Thymus (tissue), 11 donors: ENCODE data around the gene ZFYVE28. TPM values are rescaled to one million over a fixed set of nuclear protein-coding genes. Genes with fewer than 3 reads are reported as not detected.

Source experiments
- DNase-seq, 9 donors: peaks; one replicate each; pipeline ENCODE4 v3.0.0-alpha.2; 2013; ENCODE audit warnings: low spot score in 9 of 9, low read depth in 6 of 9, missing footprints in 1 of 9
- H3K27ac ChIP-seq, 2 donors: one replicate each; pipeline ENCODE4 v1.5.1; 2013; ENCODE audit warnings: control low read depth in 1 of 2, low read depth in 1 of 2, low read length in 1 of 2, mild to moderate bottlenecking in 1 of 2, moderate library complexity in 1 of 2
- H3K27me3 ChIP-seq, 2 donors: one replicate each; pipeline ENCODE4 v1.5.1; 2013; ENCODE audit warnings: low read length in 1 of 2; ENCODE audit not compliant: control insufficient read depth in 2 of 2, insufficient read depth in 1 of 2
- H3K36me3 ChIP-seq, 2 donors: one replicate each; pipeline ENCODE4 v1.5.1; 2013; ENCODE audit warnings: low read length in 1 of 2, mild to moderate bottlenecking in 1 of 2, moderate library complexity in 1 of 2; ENCODE audit not compliant: control insufficient read depth in 2 of 2, insufficient read depth in 2 of 2
- H3K4me1 ChIP-seq, 2 donors: one replicate each; pipeline ENCODE4 v1.5.1; 2013; ENCODE audit warnings: low read length in 2 of 2; ENCODE audit not compliant: control insufficient read depth in 2 of 2, insufficient read depth in 2 of 2
- H3K4me3 ChIP-seq, 2 donors: one replicate each; pipeline ENCODE4 v1.5.1; 2013; ENCODE audit warnings: low read length in 2 of 2, control low read depth in 1 of 2, mild to moderate bottlenecking in 1 of 2
- H3K9me3 ChIP-seq, 2 donors: one replicate each; pipeline ENCODE4 v1.5.1; 2013; ENCODE audit warnings: low read length in 1 of 2, mild to moderate bottlenecking in 1 of 2; ENCODE audit not compliant: control insufficient read depth in 2 of 2, insufficient read depth in 1 of 2
- whole genome bisulfite sequencing: extraction: QIAGEN DNeasy Blood & Tissue Kit; methylation state at CpG from one replicate; pipeline ENCODE4 v1.1.7; 2013; 5-methylcytosine and 5-hydroxymethylcytosine counted together
- polyA plus RNA-seq: library from polyadenylated mRNA; stranded (reverse); fragments of 200-250 nt; gene quantifications from one replicate; pipeline ENCODE4 v1.2.3, GENCODE V29; 2013
- total RNA-seq: library from RNA; stranded (reverse); fragments of 120-200 nt; gene quantifications from one replicate; pipeline ENCODE4 v1.2.4, GENCODE V29; 2013
- donor health status: healthy.

Gene ZFYVE28
- total and polyA plus RNA-seq, 2 donors, result 2.8 to 7.8 TPM

- H3K4me3 ChIP-seq, result no peak overlapping the region
- no peak overlapping the region for H3K27ac ChIP-seq
- H3K4me1 ChIP-seq, result no peaks in the 10 kb centered on the region
- H3K36me3 ChIP-seq, result peaks cover 80 to 92% of the 10 kb centered on the region in 2 donors
- H3K9me3 ChIP-seq, result peaks cover 0 to 3% of the 10 kb centered on the region in 2 donors
- DNase-seq, result no peak
- 97% methylated on average over 16 of the region's 16 CpGs for WGBS
- H3K27me3 ChIP-seq, result no peaks in the 10 kb centered on the region
Measured at GRCh38 chr4:2251795-2252529, 166.5 kb downstream of the ZFYVE28 start.

GRCh38 chr4:2251073-2251794, 167.2 kb downstream of the ZFYVE28 start:
- no peak for DNase-seq
- Histone ChIP-seq H3K4me1 (no peaks in the 10 kb centered on the region), H3K9me3 (peaks cover 0 to 4% of the 10 kb centered on the region in 2 donors), H3K4me3 (no peak overlapping the region), H3K27me3 (no peaks in the 10 kb centered on the region), H3K36me3 (peaks cover 73 to 89% of the 10 kb centered on the region in 2 donors), H3K27ac (no peak overlapping the region)
- WGBS, result 98% methylated on average over 25 of the region's 25 CpGs

- no peak for DNase-seq
- Histone ChIP-seq H3K27ac (no peak overlapping the region), H3K4me1 (no peaks in the 10 kb centered on the region)
Measured at GRCh38 chr4:2250357-2251072, 167.9 kb downstream of the ZFYVE28 start.

GRCh38 chr4:2249526-2250356, 168.7 kb downstream of the ZFYVE28 start:
- no peaks in the 10 kb centered on the region for H3K4me1 ChIP-seq
- WGBS, result 96% methylated on average over 26 of the region's 26 CpGs
- DNase-seq, result no peak
- peaks cover 0 to 6% of the 10 kb centered on the region in 2 donors for H3K9me3 ChIP-seq
- H3K27me3 ChIP-seq, result no peaks in the 10 kb centered on the region
- H3K4me3 ChIP-seq, result no peak overlapping the region
- no peak overlapping the region for H3K27ac ChIP-seq
- H3K36me3 ChIP-seq, result peaks cover 59 to 74% of the 10 kb centered on the region in 2 donors

More at GRCh38 chr4:2250357-2251072, 167.9 kb downstream of the ZFYVE28 start:
- Histone ChIP-seq H3K36me3 (peaks cover 67 to 82% of the 10 kb centered on the region in 2 donors), H3K9me3 (peaks cover 0 to 6% of the 10 kb centered on the region in 2 donors), H3K27me3 (no peaks in the 10 kb centered on the region), H3K4me3 (no peak overlapping the region)
- WGBS, result 97% methylated on average over 30 of the region's 30 CpGs

GRCh38 chr4:2248821-2249261, 169.6 kb downstream of the ZFYVE28 start:
- no peak for DNase-seq
- WGBS, result 96% methylated on average over 10 of the region's 10 CpGs
- Histone ChIP-seq H3K27ac (no peak overlapping the region), H3K9me3 (peaks cover 0 to 5% of the 10 kb centered on the region in 2 donors), H3K4me1 (no peaks in the 10 kb centered on the region), H3K4me3 (no peak overlapping the region), H3K27me3 (no peaks in the 10 kb centered on the region), H3K36me3 (peaks cover 53 to 70% of the 10 kb centered on the region in 2 donors)

GRCh38 chr4:2248044-2248780, 170.2 kb downstream of the ZFYVE28 start:
- Histone ChIP-seq H3K4me1 (no peaks in the 10 kb centered on the region), H3K36me3 (peaks cover 47 to 64% of the 10 kb centered on the region in 2 donors), H3K9me3 (peaks cover 0 to 3% of the 10 kb centered on the region in 2 donors), H3K27ac (no peak overlapping the region), H3K27me3 (no peaks in the 10 kb centered on the region), H3K4me3 (no peak overlapping the region)
- WGBS, result 96% methylated on average over 21 of the region's 21 CpGs
- no peak for DNase-seq

- no peak for DNase-seq
- H3K4me3 ChIP-seq, result no peak overlapping the region
- peaks cover 0 to 2% of the 10 kb centered on the region in 2 donors for H3K4me1 ChIP-seq
- 96% methylated on average over 42 of the region's 42 CpGs for WGBS
- H3K36me3 ChIP-seq, result peaks cover 41 to 57% of the 10 kb centered on the region in 2 donors
- peaks cover 0 to 3% of the 10 kb centered on the region in 2 donors for H3K9me3 ChIP-seq
- H3K27ac ChIP-seq, result no peak overlapping the region
- no peaks in the 10 kb centered on the region for H3K27me3 ChIP-seq
Measured at GRCh38 chr4:2247128-2248043, 171.1 kb downstream of the ZFYVE28 start.
